HepG2 (cell line): Measurements from ENCODE around the gene FNDC3B. TPM values are rescaled to one million over a fixed set of nuclear protein-coding genes. Genes with fewer than 3 reads are reported as not detected.

Source experiments
- ATAC-seq: fragments of 200-7000 bp; cut with Tn5 transposase; 3 replicates; pipeline ENCODE4 v1.9.1; 2020; ENCODE audit warnings: mild to moderate bottlenecking, moderate library complexity
- BruUV-seq: library from RNA; stranded (reverse); fragments of 400-500 nt; replicated peaks from 2 replicates; lab custom pipeline; 2021; lab: Mats Ljungman, UMichigan
- CTCF ChIA-PET: fragments of 300-600 bp; formaldehyde crosslinking; extraction: SDS; loops from one replicate; lab custom pipeline; 2021; ENCODE audit warnings: low total read pairs, inconsistent platforms, low intra/inter-chr PET ratio; lab: Yijun Ruan, JAX
- POLR2A ChIA-PET: fragments of 350-600 bp; sonication (Branson Sonifier 250); formaldehyde crosslinking; loops from one replicate; lab custom pipeline; 2020; ENCODE audit warnings: antibody characterized with exemption, inconsistent platforms; lab: Yijun Ruan, JAX
- DNase-seq: peaks from one replicate; pipeline ENCODE4 v3.0.0-alpha.2; 2015; ENCODE audit warnings: low spot score
- FAIRE-seq: peaks from 3 replicates; lab custom pipeline; 2011; peaks lifted over from hg19 to GRCh38; lab: Jason Lieb, UNC
- H2AFZ ChIP-seq: one replicate; pipeline ENCODE4 v1.6.1; 2011; ENCODE audit warnings: low read length, inconsistent platforms
- H3K27ac ChIP-seq: fragments of 300-600 bp; 3 replicates; pipeline ENCODE4 v1.8.0; 2011; ENCODE audit warnings: mixed run types, mild to moderate bottlenecking, mixed read lengths, low read length, inconsistent platforms; ENCODE audit not compliant: insufficient read depth; ENCODE audit errors: extremely low read length
- H3K27me3 ChIP-seq, 2 experiments: fragments of 200-600 bp in 1 of 2; 2 replicates in 1 of 2; 3 replicates in 1 of 2; pipeline versions ENCODE4 v1.6.0 to v1.8.0; 2011; ENCODE audit warnings: low read length in 2 of 2, mild to moderate bottlenecking in 2 of 2, moderate library complexity in 2 of 2, inconsistent platforms in 1 of 2; ENCODE audit not compliant: insufficient read depth in 2 of 2, control insufficient read depth in 1 of 2
- H3K36me3 ChIP-seq, 2 experiments: fragments of 200-600 bp in 1 of 2; replicated peaks in 1 of 2; 2 replicates in 1 of 2; 3 replicates in 1 of 2; pipeline versions ENCODE4 v1.5.1 to v1.8.0; 2011; ENCODE audit warnings: low read length in 2 of 2, inconsistent platforms in 1 of 2; ENCODE audit not compliant: insufficient read depth in 2 of 2, control insufficient read depth in 1 of 2
- H3K4me1 ChIP-seq: 2 replicates; pipeline ENCODE4 v1.5.1; 2012; ENCODE audit warnings: low read length, inconsistent platforms; ENCODE audit not compliant: insufficient read depth
- H3K4me2 ChIP-seq: 2 replicates; pipeline ENCODE4 v1.6.0; 2011; ENCODE audit warnings: low read depth, low read length, inconsistent platforms
- H3K4me3 ChIP-seq, 3 experiments: fragments of 200-600 bp in 1 of 3; sonication (generic), shearing (Covaris generic) in 1 of 3; replicated peaks in 1 of 3; 2 replicates each; pipeline ENCODE4 v1.5.1; 2011 to 2016; ENCODE audit warnings: low read length in 3 of 3, inconsistent platforms in 2 of 3, low read depth in 2 of 3, mild to moderate bottlenecking in 2 of 3, control low read depth in 1 of 3, mixed read lengths in 1 of 3; ENCODE audit not compliant: insufficient read depth in 1 of 3
- H3K79me2 ChIP-seq: one replicate; pipeline ENCODE4 v1.6.1; 2011; ENCODE audit warnings: low read length, inconsistent platforms; ENCODE audit not compliant: insufficient read depth
- H3K9ac ChIP-seq: 2 replicates; pipeline ENCODE4 v1.6.0; 2011; ENCODE audit warnings: mild to moderate bottlenecking, low read depth, low read length, inconsistent platforms; ENCODE audit not compliant: insufficient read depth
- H3K9me3 ChIP-seq: 2 replicates; pipeline ENCODE4 v1.5.1; 2012; ENCODE audit warnings: mild to moderate bottlenecking, low read length
- H4K20me1 ChIP-seq: 2 replicates; pipeline ENCODE4 v1.6.0; 2011; ENCODE audit warnings: inconsistent platforms, mild to moderate bottlenecking, low read length, moderate library complexity; ENCODE audit not compliant: insufficient read depth
- AGO2 ChIP-seq: fragments of 200-400 bp; formaldehyde crosslinking; optimal IDR thresholded peaks from 2 replicates; pipeline ENCODE3; 2017; ENCODE audit warnings: mild to moderate bottlenecking, low read depth, low read length, moderate library complexity
- NFE2L1 ChIP-seq: sonication (generic); formaldehyde crosslinking; IDR thresholded peaks from 2 replicates; pipeline ENCODE4 v1.4.0; 2020; ENCODE audit warnings: missing genetic modification reagents, mild to moderate bottlenecking, borderline replicate concordance
- RBM22 ChIP-seq: fragments of 200-400 bp; formaldehyde crosslinking; optimal IDR thresholded peaks from 2 replicates; pipeline ENCODE3; 2017; ENCODE audit warnings: mild to moderate bottlenecking, low read length, moderate library complexity
- ZNF652 ChIP-seq: IDR thresholded peaks from 2 replicates; pipeline ENCODE4 v1.6.1; 2016; ENCODE audit warnings: low read depth, borderline replicate concordance
- ZNF780A ChIP-seq: sonication (generic); formaldehyde crosslinking; IDR thresholded peaks from 2 replicates; pipeline ENCODE4 v1.8.0; 2022; ENCODE audit warnings: mild to moderate bottlenecking, missing genetic modification reagents, moderate library complexity
- WGBS: methylation state at CpG from one replicate; pipeline ENCODE4 v1.1.6; 2017; ENCODE audit warnings: low lambda C conversion rate; 5-methylcytosine and 5-hydroxymethylcytosine counted together
- in situ Hi-C: cut with HindIII; loops from 2 replicates; pipeline ENCODE4 v1.10.0; 2017; ENCODE audit warnings: low pct_unique_long_range_greater_than_20kb; ENCODE audit not compliant: extremely low pct_ligation_motif_present
- intact Hi-C: fragments of 100-400 bp; cut with micrococcal nuclease; formaldehyde crosslinking; loops from one replicate; pipeline ENCODE4 v1.10.0; 2022; ENCODE audit not compliant: unreplicated experiment
- polyA plus RNA-seq, 8 experiments: library from polyadenylated mRNA; depleted of rRNA in 3 of 8; stranded (reverse) in 7 of 8; unstranded in 1 of 8; fragments of >200 nt; fragmentation: Illumina TruSeq in 4 of 8; extraction: Trizol in 4 of 8; gene quantifications; 2 replicates each; pipeline versions ENCODE4 v1.2.1 to v1.2.3, GENCODE V29; 2011 to 2016; ENCODE audit warnings: low read depth in 4 of 8, missing spikeins in 1 of 8, mixed read lengths in 1 of 8; ENCODE audit not compliant: insufficient read depth in 1 of 8
- total RNA-seq, 5 experiments: library from RNA; depleted of rRNA; stranded (reverse); fragments of >200 nt; fragmentation: Illumina TruSeq; extraction: Trizol; gene quantifications; 2 replicates each; pipeline ENCODE4 v1.2.3, GENCODE V29; 2016; ENCODE audit warnings: low read depth in 1 of 5

The FNDC3B gene
- total and polyA plus RNA-seq, 2 of the 13 experiments (the other 11 are each of a cell fraction or from before 2014, with no cell fraction given), result 74.8 to 103 TPM

DNA sequence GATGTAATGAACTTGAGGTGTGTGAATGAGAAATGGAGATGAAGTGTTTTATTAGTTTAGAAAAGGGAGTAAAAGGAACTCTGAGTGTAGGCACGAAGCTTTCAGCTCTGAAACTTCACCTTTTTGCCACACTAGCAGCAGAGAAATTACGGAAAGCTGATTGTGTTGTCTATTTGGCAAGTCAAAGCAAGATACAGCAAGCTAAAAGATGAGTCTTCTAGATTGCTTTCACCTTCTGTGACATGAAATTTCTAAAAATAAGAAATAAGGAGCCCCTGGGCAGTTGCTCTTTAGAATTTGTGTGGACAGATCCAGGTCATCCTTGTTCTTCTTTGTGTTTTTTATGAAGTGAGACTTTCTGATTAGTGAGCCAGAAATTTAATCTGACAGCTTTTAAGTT is 143.4 kb downstream of the FNDC3B start:
- WGBS, result 41% methylated on average over 2 of the region's 2 CpGs
- ChIA-PET POLR2A (no interaction called here), CTCF (no interaction called here)
- Histone ChIP-seq H3K36me3 (peaks cover 12 to 39% of the 10 kb centered on the region in 2 experiments), H3K9ac (no peak overlapping the region), H3K4me3 (no peak overlapping the region), H3K27ac (no peak overlapping the region), H3K79me2 (peaks cover 95% of the 10 kb centered on the region), H2AFZ (no peak overlapping the region), H3K4me2 (no peak overlapping the region), H4K20me1 (peaks cover 96% of the 10 kb centered on the region), H3K9me3 (no peaks in the 10 kb centered on the region), H3K4me1 (peaks cover 64% of the 10 kb centered on the region), H3K27me3 (no peaks in the 10 kb centered on the region)
- DNase-seq, result no peak
- ATAC-seq, result no peak
- BruUV-seq, result no TSS peak
- intact Hi-C loops, result loop anchor here (5.0 kb wide), 1 partner anchor 40 kb away; no protein-coding TSS in a partner anchor
- in situ Hi-C loops, result no loop called here
- FAIRE-seq, result no peak
- TF ChIP-seq ZNF780A (CRISPR knock-in tag) (no peak), AGO2 (peak; percentile 53)

DNA sequence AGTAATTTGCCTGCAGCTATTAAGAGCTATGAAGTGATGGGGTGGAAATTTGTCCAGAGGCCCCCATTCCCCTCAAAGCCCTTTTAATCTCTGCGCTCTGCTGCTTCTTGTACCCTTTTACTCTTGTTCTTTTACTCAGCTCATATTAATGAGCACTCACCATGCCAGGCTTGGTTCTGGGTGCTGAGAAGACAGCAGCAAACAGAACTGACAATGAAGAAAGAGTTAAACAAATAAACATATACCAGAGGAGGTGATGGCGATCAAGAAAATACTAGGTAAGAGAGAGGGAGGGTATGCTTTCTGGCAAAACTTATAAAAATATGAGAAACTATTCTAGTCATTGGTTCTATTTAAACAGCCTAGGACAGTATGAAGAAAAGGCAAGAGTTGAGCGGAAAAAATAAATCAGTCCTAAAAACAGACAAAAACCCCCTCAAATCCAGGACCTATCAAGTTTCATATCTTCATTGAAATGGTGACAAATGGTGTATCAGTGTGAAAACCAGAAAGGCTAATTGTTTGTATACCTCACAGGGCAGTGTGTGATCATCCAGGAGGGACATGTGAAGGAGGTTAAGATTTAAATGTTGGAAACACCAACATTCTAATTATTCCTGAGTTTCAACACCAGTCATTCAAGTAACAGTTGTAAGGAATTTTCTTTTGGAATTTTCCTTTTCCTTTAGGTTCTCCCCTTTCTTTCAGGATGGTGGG is 144.9 kb downstream of the FNDC3B start:
- Histone ChIP-seq H3K4me1 (peaks cover 49% of the 10 kb centered on the region), H3K4me3 (no peak overlapping the region), H3K4me2 (no peak overlapping the region), H3K36me3 (peaks cover 10 to 42% of the 10 kb centered on the region in 2 experiments), H3K27ac (peak overlapping the region; percentile 17), H3K79me2 (peaks cover 96% of the 10 kb centered on the region)
- DNase-seq (no peak), ATAC-seq (no peak)
- CTCF ChIA-PET, result no interaction called here
- intact Hi-C loops, result loop anchor here (5.0 kb wide), 1 partner anchor 42 kb away; no protein-coding TSS in a partner anchor
- in situ Hi-C loops, result no loop called here
- TF ChIP-seq RBM22 (peak; percentile 80), NFE2L1 (no peak), ZNF652 (peak; percentile 73; the same call in 1 of the 2 replicates)
- TF ChIP-seq, all 625 proteins: peak for 2
- peaks cover 95% of the 10 kb centered on the region for H4K20me1 ChIP-seq
- no peak overlapping the region for H3K9ac ChIP-seq
- no peak overlapping the region for H2AFZ ChIP-seq
- no peak for FAIRE-seq
- POLR2A ChIA-PET, result no interaction called here
- 98% methylated on average over 3 of the region's 3 CpGs for WGBS
- BruUV-seq, result TSS peak; percentile 4
- no peaks in the 10 kb centered on the region for H3K27me3 ChIP-seq
- H3K9me3 ChIP-seq, result no peaks in the 10 kb centered on the region
